Activated T-helper 1 cell treated with anti-CD3 and anti-CD28 coated beads, Interleukin-12 subunit alpha, Interleukin-12 subunit beta, Interleukin-2, Interleukin-4 antibody, amounts not matched to agents 30 ng/mL and 10 ng/mL and 1 ng/mL, durations not matched to agents 14 hours and 24 hours and 36 hours (primary cell): ENCODE measurements around the gene RBM10. TPM values are rescaled to one million over a fixed set of nuclear protein-coding genes. Genes with fewer than 3 reads are reported as not detected.

Source experiments
- DNase-seq: peaks from one replicate; pipeline ENCODE4 v3.0.0; 2021; ENCODE audit warnings: low spot score
- H3K27ac Mint-ChIP-seq: one replicate; pipeline ENCODE4 v1.8.0; 2021; ENCODE audit warnings: mild to moderate bottlenecking, mixed read lengths
- H3K27me3 Mint-ChIP-seq: one replicate; pipeline ENCODE4 v1.8.0; 2022; ENCODE audit warnings: mild to moderate bottlenecking, moderate library complexity, mixed read lengths; ENCODE audit not compliant: insufficient read depth
- H3K36me3 Mint-ChIP-seq: one replicate; pipeline ENCODE4 v1.8.0; 2021; ENCODE audit warnings: low read depth, mixed read lengths
- H3K4me1 Mint-ChIP-seq: one replicate; pipeline ENCODE4 v1.8.0; 2021; ENCODE audit warnings: low read depth, mixed read lengths
- H3K4me3 Mint-ChIP-seq: one replicate; pipeline ENCODE4 v1.8.0; 2021; ENCODE audit warnings: mild to moderate bottlenecking, moderate library complexity, mixed read lengths
- H3K9me3 Mint-ChIP-seq: one replicate; pipeline ENCODE4 v1.8.0; 2021; ENCODE audit warnings: mixed read lengths
- intact Hi-C: fragments of 100-400 bp; cut with micrococcal nuclease; formaldehyde crosslinking; loops from one replicate; pipeline ENCODE4 v1.15.1; 2024
- total RNA-seq: library from RNA; stranded (reverse); gene quantifications from 2 replicates; pipeline ENCODE4 v1.2.3, GENCODE V29; 2022

RBM10 gene
- total RNA-seq, 1 donor from 2014 or later, result 64.1 TPM

- Mint-ChIP-seq H3K4me1 (peaks cover 24% of the 10 kb centered on the region), H3K27ac (no peak overlapping the region), H3K9me3 (no peaks in the 10 kb centered on the region), H3K27me3 (no peaks in the 10 kb centered on the region), H3K4me3 (no peak overlapping the region), H3K36me3 (peaks cover 40% of the 10 kb centered on the region)
- DNase-seq, result no peak
- intact Hi-C loops, result loop anchor here (5.0 kb wide), 2 partner anchors 377 to 1263 kb away; partner anchors contain the start of genes FTSJ1 and RP2
Observed at GRCh38 chrX:47214435-47215077, 69.5 kb downstream of the RBM10 start.

GRCh38 chrX:47215291-47215900 lies 70.4 kb downstream of the RBM10 start:
- Mint-ChIP-seq H3K36me3 (peaks cover 43% of the 10 kb centered on the region), H3K27ac (no peak overlapping the region), H3K9me3 (no peaks in the 10 kb centered on the region), H3K27me3 (no peaks in the 10 kb centered on the region), H3K4me3 (no peak overlapping the region), H3K4me1 (peaks cover 32% of the 10 kb centered on the region)
- intact Hi-C loops, result loop anchor here (5.0 kb wide), 2 partner anchors 378 to 1262 kb away; partner anchors contain the start of genes FTSJ1 and RP2
- DNase-seq, result no peak

GRCh38 chrX:47216393-47216925 lies 71.4 kb downstream of the RBM10 start:
- Mint-ChIP-seq H3K9me3 (no peaks in the 10 kb centered on the region), H3K4me3 (peak overlapping the region; percentile 90), H3K27ac (peak overlapping the region; percentile 97), H3K36me3 (peaks cover 44% of the 10 kb centered on the region), H3K27me3 (no peaks in the 10 kb centered on the region), H3K4me1 (peaks cover 41% of the 10 kb centered on the region)
- DNase-seq, result no peak
- intact Hi-C loops, result loop anchor here (5.0 kb wide), 2 partner anchors 379 to 1261 kb away; partner anchors contain the start of genes FTSJ1 and RP2

GRCh38 chrX:47217121-47217851 lies 72.3 kb downstream of the RBM10 start:
- Mint-ChIP-seq H3K27ac (peak overlapping the region; percentile 97), H3K9me3 (no peaks in the 10 kb centered on the region), H3K4me3 (peak overlapping the region; percentile 90), H3K27me3 (no peaks in the 10 kb centered on the region), H3K36me3 (peaks cover 36% of the 10 kb centered on the region), H3K4me1 (peaks cover 41% of the 10 kb centered on the region)
- intact Hi-C loops, result loop anchor here (1.0 to 5.0 kb wide), 7 partner anchors 72 to 1260 kb away; partner anchors contain the start of genes ARAF, FTSJ1, RBM10 and RP2
- DNase-seq, result no peak

- H3K27ac Mint-ChIP-seq, result peak overlapping the region; percentile 97
- no peaks in the 10 kb centered on the region for H3K27me3 Mint-ChIP-seq
- peak overlapping the region; percentile 90 for H3K4me3 Mint-ChIP-seq
- H3K36me3 Mint-ChIP-seq, result peaks cover 32% of the 10 kb centered on the region
- H3K9me3 Mint-ChIP-seq, result no peaks in the 10 kb centered on the region
- H3K4me1 Mint-ChIP-seq, result peaks cover 41% of the 10 kb centered on the region
- intact Hi-C loops, result loop anchor here (1.0 to 5.0 kb wide), 10 partner anchors 15 to 1259 kb away; partner anchors contain the start of genes ARAF, FTSJ1, RBM10 and RP2
- peak; percentile 92 for DNase-seq
Observed at GRCh38 chrX:47217852-47218279, 72.8 kb downstream of the RBM10 start.

GRCh38 chrX:47218280-47218919 lies 73.4 kb downstream of the RBM10 start, which contains the start of gene CDK16:
Gene CDK16 (plus strand): TSS chrX:47218681. CDS start chrX:47223558, 4,877 bp downstream.
- Mint-ChIP-seq H3K27ac (peak within 1 kb of the TSS; percentile 97), H3K27me3 (no peaks in the 10 kb centered on the region), H3K4me1 (peaks cover 41% of the 10 kb centered on the region), H3K36me3 (peaks cover 28% of the 10 kb centered on the region), H3K4me3 (peak within 1 kb of the TSS; percentile 90), H3K9me3 (no peaks in the 10 kb centered on the region)
- intact Hi-C loops, result loop anchor here (1.0 to 5.0 kb wide), 5 partner anchors 15 to 1259 kb away; partner anchors contain the start of genes FTSJ1, RP2, UBA1 and USP11
- peak; percentile 74 for DNase-seq

GRCh38 chrX:47218920-47219815 lies 74.1 kb downstream of the RBM10 start:
- H3K27me3 Mint-ChIP-seq, result no peaks in the 10 kb centered on the region
- H3K9me3 Mint-ChIP-seq, result no peaks in the 10 kb centered on the region
- H3K4me3 Mint-ChIP-seq, result peak overlapping the region; percentile 86
- H3K36me3 Mint-ChIP-seq, result peaks cover 28% of the 10 kb centered on the region
- peak overlapping the region; percentile 86 for H3K27ac Mint-ChIP-seq
- DNase-seq, result peak; percentile 42
- intact Hi-C loops, result loop anchor here (1.0 to 5.0 kb wide), 5 partner anchors 14 to 1258 kb away; partner anchors contain the start of genes FTSJ1, RP2, UBA1 and USP11
- peaks cover 41% of the 10 kb centered on the region for H3K4me1 Mint-ChIP-seq

GRCh38 chrX:47221756-47222155 lies 76.7 kb downstream of the RBM10 start:
- Mint-ChIP-seq H3K4me1 (peaks cover 30% of the 10 kb centered on the region), H3K4me3 (peak overlapping the region; percentile 15), H3K27me3 (no peaks in the 10 kb centered on the region), H3K27ac (no peak overlapping the region), H3K9me3 (no peaks in the 10 kb centered on the region), H3K36me3 (peaks cover 18% of the 10 kb centered on the region)
- intact Hi-C loops, result no loop called here
- DNase-seq, result no peak

- peaks cover 19% of the 10 kb centered on the region for H3K36me3 Mint-ChIP-seq
- H3K4me3 Mint-ChIP-seq, result no peak overlapping the region
- intact Hi-C loops, result no loop called here
Observed at GRCh38 chrX:47222751-47223350, 77.8 kb downstream of the RBM10 start.

GRCh38 chrX:47223476-47224250 lies 78.6 kb downstream of the RBM10 start:
- H3K36me3 Mint-ChIP-seq, result peaks cover 19% of the 10 kb centered on the region
- H3K27me3 Mint-ChIP-seq, result no peaks in the 10 kb centered on the region
- H3K27ac Mint-ChIP-seq, result no peak overlapping the region
- H3K4me3 Mint-ChIP-seq, result no peak overlapping the region
- intact Hi-C loops, result no loop called here
- DNase-seq, result no peak
- H3K9me3 Mint-ChIP-seq, result no peaks in the 10 kb centered on the region
- peaks cover 22% of the 10 kb centered on the region for H3K4me1 Mint-ChIP-seq

More at GRCh38 chrX:47222751-47223350, 77.8 kb downstream of the RBM10 start:
- no peaks in the 10 kb centered on the region for H3K27me3 Mint-ChIP-seq
- no peaks in the 10 kb centered on the region for H3K9me3 Mint-ChIP-seq
- H3K27ac Mint-ChIP-seq, result no peak overlapping the region
- peaks cover 22% of the 10 kb centered on the region for H3K4me1 Mint-ChIP-seq
- DNase-seq, result no peak
